SW480 (cell line): Measurements from ENCODE around the gene SETBP1.
"Not testable (repeated sequence)": the region's sequence is repeated elsewhere in the genome, so short reads cannot be mapped to it uniquely, and the experiment has no call there.

Experiments used
- DNase-seq: peaks from one replicate; pipeline ENCODE4 v3.0.0-alpha.2; 2016; ENCODE audit warnings: low spot score

SETBP1 gene

GRCh38 chr18:44791520-44791919, 110.8 kb downstream of the SETBP1 start:
- DNase-seq, result no peak

GRCh38 chr18:44792456-44793061, 111.9 kb downstream of the SETBP1 start:
- DNase-seq, result no peak

GRCh38 chr18:44793194-44793593, 112.5 kb downstream of the SETBP1 start:
- no peak for DNase-seq

GRCh38 chr18:44793685-44794084, 113.0 kb downstream of the SETBP1 start:
- DNase-seq, result no peak

GRCh38 chr18:44795241-44795640, 114.6 kb downstream of the SETBP1 start:
- DNase-seq, result no peak

GRCh38 chr18:44796429-44797428, 116.0 kb downstream of the SETBP1 start:
- no peak for DNase-seq

- DNase-seq, result no peak
Observed at GRCh38 chr18:44798433-44799048, 117.9 kb downstream of the SETBP1 start.

GRCh38 chr18:44799382-44799906, 118.8 kb downstream of the SETBP1 start:
- DNase-seq, result no peak

GRCh38 chr18:44799907-44800421, 119.3 kb downstream of the SETBP1 start:
- DNase-seq, result no peak

- DNase-seq, result not testable (repeated sequence)
Observed at GRCh38 chr18:44800766-44801165, 120.1 kb downstream of the SETBP1 start.

- DNase-seq, result no peak
Observed at GRCh38 chr18:44801781-44802180, 121.1 kb downstream of the SETBP1 start.

- DNase-seq, result no peak
Observed at GRCh38 chr18:44802508-44802907, 121.8 kb downstream of the SETBP1 start.

- DNase-seq, result no peak
Observed at GRCh38 chr18:44803019-44803650, 122.4 kb downstream of the SETBP1 start.

GRCh38 chr18:44804033-44804432, 123.3 kb downstream of the SETBP1 start:
- no peak for DNase-seq

- no peak for DNase-seq
Observed at GRCh38 chr18:44805176-44805575, 124.5 kb downstream of the SETBP1 start.

GRCh38 chr18:44805643-44806042, 125.0 kb downstream of the SETBP1 start:
- DNase-seq, result no peak

- DNase-seq, result no peak
Observed at GRCh38 chr18:44807766-44808165, 127.1 kb downstream of the SETBP1 start.

- no peak for DNase-seq
Observed at GRCh38 chr18:44811572-44812125, 131.0 kb downstream of the SETBP1 start.

- DNase-seq, result no peak
Observed at GRCh38 chr18:44812426-44812825, 131.7 kb downstream of the SETBP1 start.

- DNase-seq, result no peak
Observed at GRCh38 chr18:44813586-44813985, 132.9 kb downstream of the SETBP1 start.

GRCh38 chr18:44815108-44815507, 134.4 kb downstream of the SETBP1 start:
- no peak for DNase-seq

- DNase-seq, result no peak
Observed at GRCh38 chr18:44816050-44816449, 135.4 kb downstream of the SETBP1 start.
